Measurements from ENCODE around the gene CLEC20A.

CLEC20A gene

GRCh38 chr1:178489399-178489798 is 7.4 kb downstream of the CLEC20A start:
- TF ChIP-seq CTCF (IDR thresholded peaks at IDR 0.05), result no peak
- H3K27me3 ChIP-seq, result no peaks in the 10 kb centered on the region
- H3K36me3 ChIP-seq, result no peaks in the 10 kb centered on the region
- no peak overlapping the region for H3K4me3 ChIP-seq
- intact Hi-C loops (cut with DNase I; ENCODE audit: low total_unique reads), result no loop called here
- no peak for DNase-seq
- H3K27ac ChIP-seq, result no peak overlapping the region
- H3K9me3 ChIP-seq, result no peaks in the 10 kb centered on the region
- peaks cover 0 to 17% (median 11%) of the 10 kb centered on the region in 4 donors for H3K4me1 ChIP-seq

GRCh38 chr1:178488393-178488792 is 8.4 kb downstream of the CLEC20A start:
- DNase-seq, result no peak
- intact Hi-C loops (cut with DNase I; ENCODE audit: low total_unique reads), result no loop called here

GRCh38 chr1:178487070-178487615 is 9.6 kb downstream of the CLEC20A start:
- no peak for DNase-seq
- Histone ChIP-seq H3K4me3 (peak overlapping the region; percentile 33 to 52), H3K4me1 (peaks cover 0 to 17% (median 11%) of the 10 kb centered on the region in 4 donors), H3K9me3 (no peaks in the 10 kb centered on the region), H3K27me3 (no peaks in the 10 kb centered on the region), H3K27ac (no peak overlapping the region), H3K36me3 (peaks cover 0 to 5% (median 0%) of the 10 kb centered on the region in 3 donors)
- intact Hi-C loops (cut with DNase I; ENCODE audit: low total_unique reads), result no loop called here
- TF ChIP-seq CTCF (IDR thresholded peaks at IDR 0.05), result no peak

More at GRCh38 chr1:178488393-178488792, 8.4 kb downstream of the CLEC20A start:
- Histone ChIP-seq H3K9me3 (no peaks in the 10 kb centered on the region), H3K36me3 (peaks cover 0 to under 1% (median 0%) of the 10 kb centered on the region in 3 donors), H3K27ac (no peak overlapping the region), H3K4me1 (peaks cover 0 to 17% (median 11%) of the 10 kb centered on the region in 4 donors), H3K4me3 (no peak overlapping the region), H3K27me3 (no peaks in the 10 kb centered on the region)
- no peak for TF ChIP-seq CTCF (IDR thresholded peaks at IDR 0.05)

- no peak for TF ChIP-seq CTCF (IDR thresholded peaks at IDR 0.05)
- Histone ChIP-seq H3K27ac (no peak overlapping the region), H3K4me3 (peak overlapping the region; percentile 33 to 52)
These were observed 10.4 kb downstream of the CLEC20A start for GRCh38 chr1:178486100-178487069.

GRCh38 chr1:178485541-178485981 is 11.2 kb downstream of the CLEC20A start:
- intact Hi-C loops (cut with DNase I; ENCODE audit: low total_unique reads), result no loop called here
- Histone ChIP-seq H3K4me3 (no peak overlapping the region), H3K36me3 (peaks cover 0 to 5% (median under 1%) of the 10 kb centered on the region in 3 donors)

More at GRCh38 chr1:178486100-178487069, 10.4 kb downstream of the CLEC20A start:
- no peak for DNase-seq
- intact Hi-C loops (cut with DNase I; ENCODE audit: low total_unique reads), result no loop called here
- H3K36me3 ChIP-seq, result peaks cover 0 to 5% (median 0%) of the 10 kb centered on the region in 3 donors
- H3K4me1 ChIP-seq, result peaks cover 0 to 17% (median 11%) of the 10 kb centered on the region in 4 donors
- no peaks in the 10 kb centered on the region for H3K27me3 ChIP-seq
- no peaks in the 10 kb centered on the region for H3K9me3 ChIP-seq

More at GRCh38 chr1:178485541-178485981, 11.2 kb downstream of the CLEC20A start:
- H3K27me3 ChIP-seq, result no peaks in the 10 kb centered on the region
- TF ChIP-seq CTCF (IDR thresholded peaks at IDR 0.05), result no peak
- no peaks in the 10 kb centered on the region for H3K9me3 ChIP-seq
- no peak for DNase-seq
- H3K27ac ChIP-seq, result no peak overlapping the region
- H3K4me1 ChIP-seq, result peaks cover 0 to 17% (median 11%) of the 10 kb centered on the region in 4 donors

All from tibial artery (tissue), 4 donors.